RPMI7951 (cell line): Measurements from ENCODE around the gene FGGY. TPM values are rescaled to one million over a fixed set of nuclear protein-coding genes. Genes with fewer than 3 reads are reported as not detected.
"Not testable (repeated sequence)": the region's sequence is repeated elsewhere in the genome, so short reads cannot be mapped to it uniquely, and the experiment has no call there.

Source experiments
- DNase-seq: peaks from one replicate; pipeline ENCODE4 v3.0.0-alpha.2; 2012; ENCODE audit warnings: low read depth
- total RNA-seq: library from RNA; depleted of rRNA; stranded (reverse); fragments of >200 nt; shearing (Covaris generic); gene quantifications from 2 replicates; pipeline ENCODE4 v1.2.3, GENCODE V29; 2014

FGGY gene
- total RNA-seq, 1 experiment from 2014 or later: 7.2 TPM

DNA sequence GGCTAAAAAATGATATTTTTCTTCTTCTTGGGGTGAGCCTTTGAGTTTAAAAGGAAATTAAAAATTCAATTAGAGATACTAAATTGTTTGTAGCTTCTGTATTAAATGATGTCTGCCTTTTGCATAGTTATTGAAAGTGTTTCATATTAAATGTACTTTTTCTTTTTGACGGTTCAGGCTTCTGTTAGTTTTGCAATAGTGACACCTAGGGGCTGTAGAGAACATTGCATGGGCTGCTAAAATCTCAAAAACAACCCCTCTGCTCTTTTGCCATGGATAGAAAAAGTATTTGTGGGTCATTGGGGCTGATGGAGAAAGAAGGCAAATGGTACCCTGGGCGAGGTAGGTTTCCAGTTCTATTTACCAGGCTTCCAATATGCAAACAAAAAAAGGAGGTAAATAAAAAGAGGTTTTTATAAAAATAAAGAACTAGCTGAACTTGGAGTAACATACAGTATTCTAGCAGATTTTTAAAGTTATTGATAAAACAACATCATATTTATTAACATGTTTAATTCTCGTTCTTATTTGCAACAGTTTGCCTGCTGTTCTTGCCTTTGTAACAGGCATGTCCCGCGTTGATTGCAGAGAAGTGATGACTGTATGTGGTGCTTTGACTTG, 402.4 kb downstream of the FGGY start:
- peak; percentile 53 for DNase-seq

DNA sequence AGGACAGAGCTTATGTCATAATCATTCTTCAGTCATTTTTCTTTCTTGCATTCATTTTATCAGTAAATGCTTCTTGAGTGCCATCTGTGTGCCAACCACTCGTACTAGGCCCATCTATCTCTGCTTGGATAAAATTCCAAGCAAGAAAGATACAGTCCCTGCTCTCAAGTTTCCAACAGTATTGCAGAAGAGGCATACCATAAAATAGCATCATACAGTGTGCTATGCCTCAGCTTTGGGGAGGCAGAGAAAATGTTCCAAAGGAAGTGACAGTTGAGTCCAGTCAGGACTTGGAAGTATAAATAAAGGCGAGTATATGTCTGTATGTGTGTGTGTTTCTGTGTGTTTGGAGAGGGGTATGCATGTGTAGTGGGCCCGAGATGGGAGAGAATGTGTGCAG, 404.5 kb downstream of the FGGY start:
- no peak for DNase-seq

DNA sequence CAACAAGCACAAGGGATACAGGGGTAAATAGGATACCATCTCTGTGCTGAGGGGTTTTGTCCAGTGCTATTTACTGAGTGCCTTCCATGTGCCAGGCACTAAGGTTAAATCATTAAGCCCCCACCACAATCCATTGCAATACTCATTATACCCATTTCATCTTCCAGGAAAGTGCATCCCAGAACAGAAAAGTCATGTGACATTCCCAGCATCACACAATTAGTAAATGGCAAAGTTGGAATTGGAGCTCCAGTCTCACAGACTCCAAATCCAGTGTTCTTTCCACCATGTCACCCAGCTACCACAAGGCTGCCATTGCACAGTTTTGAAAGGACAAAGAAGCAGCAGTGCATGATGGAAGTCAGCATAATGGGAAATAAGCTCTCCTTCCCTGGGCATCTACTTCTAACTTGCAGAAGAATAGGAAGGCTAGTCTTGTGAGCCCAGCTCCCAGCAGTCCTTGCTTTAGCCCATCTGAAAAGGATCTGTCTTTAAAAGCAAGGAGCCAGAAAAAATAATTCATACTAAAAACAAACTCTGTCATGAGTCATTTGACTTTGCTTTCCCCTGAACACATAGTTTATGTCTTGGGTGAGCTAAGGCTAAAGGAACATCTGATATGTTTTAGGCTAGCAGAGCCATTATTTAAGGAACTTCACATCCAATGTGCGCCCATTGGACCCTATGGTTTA, 406.5 kb downstream of the FGGY start:
- DNase-seq: peak; percentile 60

DNA sequence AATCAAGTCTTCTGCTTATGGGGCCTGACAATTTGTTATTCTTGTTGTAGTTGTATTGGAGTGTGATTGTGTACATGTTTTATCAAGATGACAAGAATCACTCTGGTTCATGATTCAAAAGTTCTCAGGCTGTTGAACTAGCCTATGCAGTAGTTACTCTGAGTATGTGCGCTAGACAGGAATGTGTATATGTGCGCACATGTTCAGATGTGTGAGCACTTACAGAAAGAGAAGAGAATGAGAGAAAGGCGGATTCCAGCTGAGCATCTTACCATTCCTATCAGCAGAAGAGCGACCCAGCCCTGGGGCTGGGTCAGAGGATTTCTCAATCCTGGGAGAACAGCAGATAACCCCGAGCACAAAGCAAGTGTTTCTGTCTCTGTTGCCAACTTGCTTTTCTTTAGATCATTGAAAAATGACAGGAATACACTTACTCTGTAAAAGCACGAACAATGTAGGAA, 407.1 kb downstream of the FGGY start:
- no peak for DNase-seq

- no peak for DNase-seq
These were observed 407.8 kb downstream of the FGGY start for GRCh38 chr1:59704716-59705115.

DNA sequence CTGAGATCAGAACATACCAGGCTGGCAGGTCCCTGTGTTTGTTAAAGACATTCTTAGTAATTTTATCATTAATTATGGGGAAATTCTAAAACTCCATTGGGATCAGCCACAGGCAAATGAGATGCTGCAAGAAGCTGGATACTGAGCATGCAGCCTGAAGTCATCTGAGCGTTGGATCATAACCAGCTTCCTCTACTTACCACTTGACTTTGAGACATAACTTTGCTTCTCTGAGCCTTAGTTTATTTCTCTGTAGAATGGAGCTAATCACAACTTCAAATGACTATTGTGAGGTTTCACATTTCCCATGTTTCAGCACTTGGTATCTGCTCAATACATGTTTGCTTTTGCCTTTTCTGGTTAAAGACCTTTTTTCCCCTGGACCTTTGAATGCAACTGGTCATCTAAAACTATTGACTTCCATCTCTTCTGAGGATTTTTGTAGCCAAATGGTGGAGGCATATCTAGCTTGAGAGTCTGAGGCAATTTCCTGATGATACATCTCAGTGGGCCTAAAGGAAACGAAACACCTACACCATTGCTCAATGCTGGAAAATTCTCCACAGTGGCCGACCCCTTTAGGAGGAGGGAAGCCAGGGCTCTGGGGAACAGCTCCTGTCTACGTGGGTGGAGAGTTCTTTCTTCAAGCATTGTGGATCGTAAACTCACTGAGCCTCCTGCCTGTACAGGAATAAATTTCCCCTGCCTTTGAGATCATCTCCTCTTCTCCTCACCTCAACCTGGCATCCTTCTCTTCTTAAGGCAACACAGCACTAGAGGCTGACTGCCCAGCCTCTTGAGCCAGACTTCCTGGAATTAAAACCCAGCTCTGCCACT, 408.8 kb downstream of the FGGY start:
- DNase-seq: peak; percentile 20

DNA sequence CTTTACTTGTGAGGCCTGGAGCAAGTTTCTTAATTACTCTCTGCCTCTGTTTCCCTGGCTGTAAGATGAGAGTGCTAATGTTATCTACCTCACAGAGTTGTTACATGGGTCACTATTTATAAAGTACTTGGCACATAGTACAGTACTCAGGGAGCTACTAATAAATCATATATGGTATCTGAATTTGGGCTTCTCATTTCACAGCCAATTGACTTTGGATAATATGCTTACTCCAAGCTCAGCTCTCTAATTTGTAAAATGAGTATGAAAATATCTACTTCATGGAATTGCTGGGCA, 409.4 kb downstream of the FGGY start:
- no peak for DNase-seq

DNA sequence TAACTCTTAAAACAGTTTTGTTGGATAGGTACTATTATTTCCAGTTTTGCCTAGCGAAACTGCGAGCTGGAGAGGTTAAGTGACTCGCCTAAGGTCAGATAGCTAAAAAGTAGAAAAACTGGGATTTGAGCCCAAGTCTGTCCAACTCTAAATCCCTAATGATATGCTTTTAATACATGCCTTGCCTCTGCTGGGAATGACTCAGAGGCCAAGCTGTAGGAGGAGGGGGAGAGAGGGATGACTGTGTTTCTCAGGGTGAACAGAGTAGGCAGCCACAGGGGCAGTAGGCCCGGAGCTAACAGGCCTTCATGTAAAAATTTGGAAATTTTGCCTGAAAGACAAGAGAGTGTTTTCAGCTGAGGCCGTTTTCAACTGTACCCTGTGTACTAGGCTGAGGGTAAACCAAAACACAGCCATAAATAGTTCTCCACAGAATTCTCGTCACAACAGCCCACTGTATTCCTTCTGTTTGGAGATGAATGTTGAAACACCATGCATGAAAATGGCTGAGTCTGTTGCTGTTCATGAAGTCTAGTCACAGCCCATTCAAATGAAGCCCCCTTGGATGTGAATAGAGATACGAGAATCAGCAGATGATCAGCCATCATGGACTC, 410.4 kb downstream of the FGGY start:
- DNase-seq: peak; percentile 95

GRCh38 chr1:59709333-59709732, 412.4 kb downstream of the FGGY start:
- DNase-seq: no peak

DNA sequence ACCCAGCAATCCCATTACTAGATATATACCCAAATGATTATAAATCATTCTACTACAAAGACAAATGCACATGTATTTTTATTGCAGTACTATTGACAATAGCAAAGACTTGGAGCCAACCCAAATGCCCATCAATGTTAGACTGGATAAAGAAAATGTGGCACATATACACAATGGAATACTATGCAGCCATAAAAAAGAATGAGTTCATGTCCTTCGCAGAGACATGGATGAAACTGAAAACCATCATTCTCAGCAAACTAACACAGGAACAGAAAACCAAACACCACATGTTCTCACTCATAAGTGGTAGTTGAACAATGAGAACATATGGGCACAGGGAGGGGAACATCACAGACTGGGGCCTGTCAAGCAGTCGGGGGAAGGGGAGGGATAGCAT, 414.0 kb downstream of the FGGY start:
- DNase-seq: not testable (repeated sequence)

GRCh38 chr1:59714219-59714618, 417.3 kb downstream of the FGGY start:
- DNase-seq: no peak

- DNase-seq: no peak
These were observed 418.1 kb downstream of the FGGY start for GRCh38 chr1:59714966-59715365.

- no peak for DNase-seq
These were observed 419.9 kb downstream of the FGGY start for GRCh38 chr1:59716832-59717231.

GRCh38 chr1:59718064-59718988, 421.4 kb downstream of the FGGY start:
- DNase-seq: no peak

GRCh38 chr1:59718989-59719360, 422.1 kb downstream of the FGGY start:
- no peak for DNase-seq

DNA sequence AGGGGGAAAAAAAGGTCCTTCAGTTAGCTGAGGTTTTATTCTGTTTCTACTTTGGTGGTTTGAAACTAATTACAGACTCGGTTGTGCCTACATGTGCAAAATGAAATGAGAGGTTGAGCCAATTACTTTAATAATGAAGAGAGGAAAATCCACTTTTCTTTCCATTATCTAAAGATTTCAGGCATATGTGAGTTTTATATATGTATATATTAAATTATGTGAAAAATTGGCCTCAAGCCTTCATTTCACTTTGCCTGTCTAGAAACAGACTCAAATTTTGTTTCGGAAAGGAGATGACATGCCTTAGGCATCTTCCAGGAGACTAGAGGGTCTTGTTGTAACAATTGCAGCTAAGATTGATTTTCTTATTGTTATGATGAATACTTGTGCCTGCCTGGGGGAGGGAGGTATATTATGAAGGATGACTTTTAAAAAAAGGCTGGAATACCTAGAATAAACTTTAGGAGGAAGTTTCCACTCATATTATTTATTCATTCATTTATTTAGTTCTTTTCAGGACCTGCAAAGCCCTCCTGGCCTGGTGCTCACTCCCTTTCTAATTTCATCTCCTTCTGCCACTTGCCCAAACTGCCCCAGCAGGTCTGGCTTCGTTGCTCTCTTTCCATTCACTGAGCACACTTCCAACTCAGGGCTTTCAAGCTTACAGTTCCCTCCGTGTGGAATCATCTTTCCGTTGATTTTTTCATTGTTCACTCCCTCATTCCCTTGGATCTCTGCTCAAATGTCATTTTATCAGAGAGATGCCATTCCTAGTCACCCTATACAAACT, 423.6 kb downstream of the FGGY start:
- no peak for DNase-seq

DNA sequence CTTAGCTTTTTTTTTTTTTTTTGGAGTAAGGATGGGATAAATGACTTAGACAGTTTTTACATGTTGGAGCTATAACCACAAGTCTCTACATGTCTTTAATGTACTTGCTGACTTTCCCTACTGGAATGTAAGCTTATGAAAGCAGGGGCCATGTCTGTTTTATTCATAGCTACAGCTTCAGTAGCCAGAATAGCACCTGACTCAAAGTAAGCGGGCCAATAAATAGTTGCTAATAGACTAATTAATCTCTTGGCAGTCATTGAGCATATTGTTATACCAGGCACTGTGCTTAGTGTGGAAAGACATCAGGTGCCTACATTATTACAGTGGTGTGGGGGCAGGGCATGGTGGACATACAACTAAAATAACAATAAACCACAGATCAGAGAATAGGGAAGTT, 433.4 kb downstream of the FGGY start:
- DNase-seq: peak; percentile 70

DNA sequence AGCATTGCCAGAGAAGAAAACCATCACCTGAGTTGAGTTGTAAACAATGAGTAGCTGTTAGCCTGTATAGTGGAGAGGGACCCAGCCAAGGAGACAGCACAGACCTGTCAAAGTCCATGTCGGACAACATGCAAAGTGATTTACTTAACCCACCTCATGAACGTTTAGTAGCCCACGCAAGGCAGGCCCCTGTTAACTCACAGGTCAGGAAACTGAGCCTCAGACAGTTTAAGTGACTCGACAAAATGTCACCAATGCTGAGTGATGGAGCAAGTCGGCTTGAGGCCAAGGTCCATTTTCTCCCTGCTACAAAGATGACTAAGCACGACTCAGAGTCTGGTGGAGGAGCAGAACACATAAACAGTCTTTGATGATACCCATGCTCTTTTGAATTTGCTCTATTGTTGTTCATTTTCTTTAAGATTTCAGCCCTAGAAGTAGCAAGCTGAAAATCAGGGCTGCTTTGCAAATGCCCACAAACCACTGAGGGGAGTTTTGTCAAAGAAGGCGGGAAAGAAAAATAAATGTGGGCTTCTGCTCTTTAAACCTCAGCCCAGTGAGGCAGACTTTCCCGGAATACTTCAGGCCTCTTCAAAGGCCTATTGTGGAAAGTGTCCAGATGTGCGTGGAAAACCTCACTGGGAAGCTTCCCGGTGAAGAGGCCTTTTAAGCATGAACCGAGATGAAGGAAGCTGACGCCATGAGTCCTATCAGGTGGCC, 434.0 kb downstream of the FGGY start:
- peak; percentile 94 for DNase-seq

DNA sequence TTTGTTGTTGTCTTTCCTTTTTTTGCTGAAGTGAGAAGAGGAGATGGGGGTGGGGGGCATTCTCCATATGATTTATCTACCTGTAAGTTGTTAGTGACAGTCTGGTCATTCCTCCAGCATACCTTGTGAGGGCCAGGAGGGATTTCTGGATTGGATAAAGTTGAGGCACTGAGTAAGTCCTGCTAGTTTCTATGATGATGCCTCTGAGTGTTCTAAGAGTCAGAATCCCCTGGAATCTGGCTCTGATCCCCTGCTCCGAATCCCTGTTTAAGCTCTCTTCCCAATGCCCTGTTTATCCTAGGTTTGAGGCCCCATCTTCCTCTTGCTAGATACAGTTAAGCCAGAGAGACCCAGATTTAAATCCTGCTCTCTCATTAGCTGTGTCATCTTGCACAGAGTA, 434.7 kb downstream of the FGGY start:
- DNase-seq: no peak
